NCI-H2196 (cell line): Measurements from ENCODE around the gene ALG11.
A peak's percentile ranks its signal among the peaks of the same experiment; 100 is the strongest.
"Not testable (repeated sequence)": the region's sequence is repeated elsewhere in the genome, so short reads cannot be mapped to it uniquely, and the experiment has no call there.

ENCODE experiments used
- DNase-seq: peaks from one replicate; lab custom pipeline; 2025; ENCODE audit not compliant: unreplicated experiment; lab: John Stamatoyannopoulos, UW

The ALG11 gene

DNA sequence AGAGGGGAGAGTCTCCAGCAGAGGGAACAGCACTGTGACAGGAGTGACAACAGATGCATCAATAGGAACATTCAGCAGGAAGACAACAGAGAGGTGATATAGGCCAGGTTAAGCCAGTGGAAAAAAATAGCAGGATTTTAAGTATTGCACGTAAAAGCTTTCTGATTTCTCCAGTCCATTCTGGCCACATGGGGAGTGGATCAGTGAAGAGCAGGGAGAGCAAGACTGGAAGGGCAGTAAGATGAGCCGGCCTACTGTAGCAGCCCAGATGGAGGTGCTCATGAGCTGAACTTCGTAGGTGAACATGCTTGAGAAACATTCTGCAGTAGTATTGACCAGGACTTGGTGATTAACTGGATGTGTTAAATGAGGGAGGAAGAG, 14.0 kb downstream of the ALG11 start:
- no peak for DNase-seq

- DNase-seq = no peak
Observed at GRCh38 chr13:52027832-52028231, 15.6 kb downstream of the ALG11 start.

DNA sequence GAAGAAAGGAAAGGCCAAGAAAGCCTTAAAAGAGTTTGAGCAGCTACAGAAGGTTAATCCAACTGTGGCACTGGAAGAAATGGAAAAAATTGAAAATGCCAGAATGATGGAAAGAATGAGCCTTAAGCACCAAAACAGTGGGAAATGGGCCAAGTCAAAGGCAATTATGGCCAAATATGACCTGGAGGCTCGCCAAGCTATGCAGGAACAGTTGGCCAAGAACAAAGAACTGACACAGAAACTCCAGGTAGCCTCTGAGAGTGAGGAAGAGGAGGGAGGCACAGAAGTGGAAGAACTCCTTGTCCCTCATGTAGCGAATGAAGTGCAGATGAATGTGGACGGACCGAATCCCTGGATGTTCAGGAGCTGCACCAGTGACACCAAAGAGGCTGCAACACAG, 17.4 kb downstream of the ALG11 start:
- DNase-seq = no peak

- DNase-seq = not testable (repeated sequence)
Observed at GRCh38 chr13:52030401-52030800, 18.2 kb downstream of the ALG11 start.

- DNase-seq = no peak
Observed at GRCh38 chr13:52033039-52033438, 20.8 kb downstream of the ALG11 start.

- peak; percentile 1 for DNase-seq
Observed at GRCh38 chr13:52034616-52035226, 22.5 kb downstream of the ALG11 start.

DNA sequence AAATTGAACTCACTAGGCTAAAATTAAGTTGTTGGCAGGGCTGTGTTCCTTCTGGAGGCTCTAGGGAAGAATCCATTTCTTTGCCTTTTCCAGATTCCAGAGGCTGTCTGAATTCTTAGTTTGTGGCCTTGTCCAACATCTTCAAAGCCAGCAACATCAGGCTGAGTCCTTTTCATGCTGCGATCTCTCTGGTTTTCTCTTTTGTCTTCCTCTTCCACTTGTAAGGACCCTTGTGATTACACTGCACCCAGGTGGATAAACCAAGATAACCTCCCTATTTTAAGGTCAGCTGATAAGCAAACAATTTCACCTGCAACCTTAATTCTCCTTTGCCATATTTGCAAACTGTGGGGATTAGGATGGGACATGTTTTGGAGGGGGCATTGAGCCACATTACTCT, 23.8 kb downstream of the ALG11 start:
- DNase-seq = no peak

GRCh38 chr13:52043675-52044074, 31.5 kb downstream of the ALG11 start:
- no peak for DNase-seq

DNA sequence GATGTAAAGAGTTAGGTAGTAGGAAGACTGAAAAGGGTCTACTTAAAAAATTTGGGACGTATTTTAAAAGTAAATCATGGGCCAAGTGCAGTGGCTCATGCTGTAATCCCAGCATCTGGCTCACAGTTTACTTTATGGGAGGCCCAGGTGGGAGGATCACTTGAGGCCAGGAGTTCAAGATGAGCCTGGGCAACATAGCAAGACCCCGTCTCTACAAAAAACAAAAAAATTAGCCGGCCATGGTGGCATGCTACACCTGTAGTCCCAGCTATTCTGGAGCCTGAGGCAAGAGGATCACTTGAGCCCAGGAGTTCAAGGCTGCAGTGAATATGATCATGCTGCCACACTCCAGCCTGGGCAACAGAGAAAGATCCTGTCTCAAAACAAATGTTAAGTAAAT, 35.3 kb downstream of the ALG11 start:
- no peak for DNase-seq

- no peak for DNase-seq
Observed at GRCh38 chr13:52048516-52048915, 36.3 kb downstream of the ALG11 start.

DNA sequence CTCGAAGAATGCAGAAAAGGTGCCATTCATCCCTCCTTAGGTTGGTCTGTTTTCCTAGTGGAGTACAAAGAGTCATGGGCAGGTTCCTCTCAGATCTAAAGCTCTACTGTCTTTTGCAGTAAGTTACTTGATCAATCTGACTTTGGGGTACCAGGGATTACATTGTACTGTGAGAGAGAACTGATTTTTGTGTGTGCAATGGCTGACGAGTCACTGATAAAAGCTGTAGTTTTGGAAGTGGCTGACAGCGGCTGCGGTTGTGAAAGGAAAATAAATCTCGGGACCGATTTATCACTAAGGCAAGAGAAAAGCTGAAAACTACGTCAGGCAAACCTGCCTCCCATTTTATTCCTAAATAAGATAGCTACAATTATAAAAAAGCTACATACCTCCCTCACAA, 39.2 kb downstream of the ALG11 start:
- no peak for DNase-seq

GRCh38 chr13:52053460-52053859, 41.3 kb downstream of the ALG11 start:
- no peak for DNase-seq

GRCh38 chr13:52061064-52061463, 48.9 kb downstream of the ALG11 start:
- DNase-seq = not testable (repeated sequence)

GRCh38 chr13:52061587-52061986, 49.4 kb downstream of the ALG11 start:
- DNase-seq = no peak

DNA sequence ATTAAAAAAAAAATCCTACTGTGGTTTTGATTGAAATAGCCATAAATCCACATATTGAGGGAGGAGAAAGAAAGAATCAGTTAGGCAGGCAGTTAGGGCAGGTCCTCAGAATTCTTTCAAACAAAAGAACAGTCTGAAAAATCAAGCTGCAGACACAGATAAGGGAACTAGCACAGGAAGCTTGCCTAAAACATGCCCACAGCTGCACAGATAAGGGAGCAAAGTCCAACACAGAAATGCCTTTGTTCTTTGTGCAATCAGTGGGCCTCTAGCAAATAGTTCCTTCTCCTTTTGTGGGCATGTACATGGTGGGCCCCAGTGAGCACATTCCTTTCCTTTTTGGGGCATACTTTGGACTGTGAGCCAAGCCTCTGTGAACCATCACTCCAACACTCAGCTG, 55.0 kb downstream of the ALG11 start:
- DNase-seq = no peak

DNA sequence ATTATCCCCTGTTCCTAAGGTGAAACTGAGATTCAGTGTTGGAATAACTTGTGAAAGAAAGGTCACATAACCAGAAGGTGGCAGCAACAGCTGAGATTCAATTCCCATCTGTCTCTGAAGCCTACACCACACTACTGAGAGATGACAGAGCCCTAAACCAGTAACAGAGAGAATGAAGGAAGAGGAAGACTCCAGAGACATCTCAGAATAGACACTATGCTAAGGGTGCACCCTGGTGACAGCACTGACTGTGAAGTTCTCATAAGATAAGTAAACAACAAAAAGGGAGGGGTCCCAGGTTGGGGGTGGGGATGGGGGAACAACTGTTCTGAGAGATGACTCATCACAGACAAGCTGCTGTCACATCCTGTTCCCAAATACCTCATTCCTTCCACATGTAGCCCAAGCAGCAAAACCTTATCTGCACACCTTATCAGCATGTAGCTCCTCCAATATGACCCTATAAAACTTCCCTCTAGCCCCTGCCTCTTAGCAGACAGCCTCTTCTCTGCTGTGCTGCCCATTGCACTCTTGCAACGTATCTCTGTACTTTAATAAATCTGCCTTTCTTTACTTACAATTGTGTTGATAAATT, 58.8 kb downstream of the ALG11 start:
- DNase-seq = no peak
